Glomerular endothelial cell (primary cell): ENCODE data around the gene PISD. TPM values are rescaled to one million over a fixed set of nuclear protein-coding genes. Genes with fewer than 3 reads are reported as not detected.

ENCODE experiments used
- DNase-seq: peaks from one replicate; pipeline ENCODE4 v3.0.0-alpha.2; 2011; ENCODE audit warnings: low read depth, low spot score; ENCODE audit errors: extremely low read depth
- total RNA-seq: library from RNA; depleted of rRNA; stranded (reverse); fragments of >200 nt; gene quantifications from 2 replicates; pipeline ENCODE4 v1.2.3, GENCODE V29; 2015

The PISD gene
- total RNA-seq, 1 donor from 2014 or later, result 61.8 TPM

DNA sequence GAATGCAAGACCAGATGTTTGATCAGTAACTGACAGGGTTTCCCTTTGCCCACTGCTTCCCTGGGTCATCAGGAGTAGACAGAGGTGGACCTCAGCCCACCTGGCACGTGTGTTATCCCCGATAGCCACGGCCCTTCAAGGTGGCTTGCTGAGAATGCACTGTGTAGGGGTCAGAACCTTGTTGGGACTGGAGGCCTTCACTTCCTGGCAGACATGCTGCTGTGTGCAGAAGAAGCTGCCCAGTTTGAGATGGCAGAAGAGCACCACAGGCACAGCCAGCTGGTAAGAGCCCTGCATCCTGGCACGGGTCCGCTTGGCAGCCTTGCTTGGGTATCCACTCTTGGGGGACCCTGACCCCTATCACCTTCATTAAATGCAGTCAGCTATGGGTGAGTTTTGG lies 83.8 kb downstream of the PISD start:
- DNase-seq, result no peak

DNA sequence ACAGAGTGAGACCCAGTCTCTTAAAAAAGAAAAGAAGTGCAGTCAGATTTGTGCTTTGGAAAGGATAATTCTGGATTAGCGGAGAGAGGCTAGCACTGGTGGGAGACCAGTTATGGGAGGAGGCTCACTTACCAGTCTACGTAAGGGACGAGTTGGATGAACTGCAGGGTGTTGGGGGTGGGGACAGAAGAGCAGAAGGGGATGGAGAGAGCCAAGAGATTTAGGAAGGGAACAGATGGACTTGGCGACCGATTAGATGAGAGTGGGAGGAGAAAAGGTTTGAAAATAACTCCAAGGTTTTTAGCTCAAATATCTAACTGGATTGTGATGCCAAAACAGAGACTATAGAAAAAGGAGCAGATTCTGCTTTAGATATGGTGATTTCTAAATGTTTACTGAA lies 84.3 kb downstream of the PISD start:
- no peak for DNase-seq

DNA sequence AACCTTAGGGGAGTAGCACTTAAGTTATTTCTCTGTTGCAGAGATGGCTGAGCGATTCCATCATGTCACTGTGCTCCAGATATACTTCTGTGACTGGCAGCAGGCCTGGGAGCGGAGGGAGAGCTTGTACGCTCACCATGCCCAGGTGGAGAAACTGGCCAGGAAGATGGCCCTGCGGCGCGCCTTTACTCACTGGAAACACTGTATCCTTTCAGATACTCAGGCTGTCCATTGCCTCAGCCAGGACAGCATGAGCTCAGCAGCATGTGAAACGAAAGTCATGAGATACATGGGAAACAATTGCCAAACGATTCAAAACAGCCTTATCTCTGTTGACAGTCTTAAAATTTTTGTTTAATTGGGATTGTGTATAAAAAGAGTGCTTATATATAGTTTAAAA lies 86.8 kb downstream of the PISD start:
- DNase-seq, result no peak

DNA sequence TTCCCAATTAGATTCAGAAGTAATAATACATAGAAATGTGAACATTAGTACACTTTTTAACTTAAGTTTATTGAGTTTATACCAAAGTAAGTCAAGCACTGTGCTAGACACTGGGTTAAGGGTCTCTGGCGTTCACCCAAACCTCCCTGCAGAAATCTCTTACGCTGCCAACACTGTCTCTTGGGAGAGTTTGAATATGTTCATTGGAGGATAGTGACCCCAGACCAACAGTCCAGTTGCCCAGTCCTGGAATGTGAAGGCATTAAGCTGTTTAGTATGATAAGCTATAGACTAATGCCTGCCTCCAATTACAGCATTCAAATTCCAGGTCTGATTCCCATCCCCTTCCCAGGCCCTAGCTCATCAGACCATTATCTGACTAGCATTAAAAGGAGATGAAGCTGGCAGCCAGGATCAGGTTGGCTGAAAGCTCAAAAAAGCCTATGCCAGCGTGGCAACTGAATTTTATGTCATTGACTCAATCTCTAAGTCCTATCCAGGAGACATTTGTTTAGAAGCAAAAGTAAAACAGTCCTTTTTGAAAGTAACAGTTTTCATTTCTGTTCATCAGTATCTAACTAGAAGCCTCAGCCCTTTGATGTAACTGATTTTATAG lies 87.9 kb downstream of the PISD start:
- no peak for DNase-seq

DNA sequence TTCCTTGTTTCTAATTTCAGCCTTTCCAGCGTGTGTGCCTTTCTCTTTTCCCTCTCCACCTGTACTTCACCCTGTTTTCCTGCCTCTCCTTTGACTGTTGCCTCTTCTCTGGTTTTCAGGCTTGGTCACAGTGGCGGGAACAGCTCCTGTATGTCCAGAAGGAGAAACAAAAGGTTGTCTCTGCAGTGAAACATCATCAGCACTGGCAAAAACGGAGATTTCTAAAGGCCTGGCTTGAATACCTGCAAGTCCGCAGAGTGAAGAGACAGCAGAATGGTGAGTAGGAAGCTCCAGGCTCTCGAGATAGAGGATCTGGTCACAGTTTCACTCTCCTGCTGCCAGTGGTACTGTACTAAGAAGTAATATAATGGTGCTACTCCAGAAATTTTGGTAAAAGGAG lies 89.1 kb downstream of the PISD start:
- DNase-seq, result no peak

DNA sequence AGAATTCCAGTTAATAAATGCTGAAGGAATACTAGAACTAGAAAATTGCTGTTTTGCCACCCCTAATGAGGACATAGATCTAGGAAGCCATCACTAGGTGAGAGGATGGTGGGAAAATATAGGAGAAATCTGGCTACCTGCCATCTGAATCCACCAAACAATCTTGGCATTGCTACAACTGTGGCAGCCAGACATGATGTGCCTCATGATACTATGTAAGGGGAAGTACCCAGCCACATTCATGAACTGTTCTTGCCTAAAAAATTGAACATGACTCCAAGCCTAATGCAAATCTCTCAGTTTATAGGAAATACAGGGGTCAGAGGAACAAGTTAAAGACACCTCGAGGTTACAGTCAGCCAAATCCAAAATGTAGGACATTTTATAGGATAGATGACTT lies 92.9 kb downstream of the PISD start:
- no peak for DNase-seq

Other genes with a start within 250 kb of the PISD start
- 11.3 and 32.0 TPM in 2 replicates for gene EIF4ENIF1, start 172.4 kb downstream of the PISD start, total RNA-seq
- gene SFI1, start 165.7 kb downstream of the PISD start, total RNA-seq, result 16.5 and 19.8 TPM in 2 replicates
- 17.4 and 37.2 TPM in 2 replicates for gene PRR14L, start 87.9 kb upstream of the PISD start, total RNA-seq
- gene DEPDC5, start 91.8 kb upstream of the PISD start, total RNA-seq, result 10.2 and 13.7 TPM in 2 replicates